HG02678 (cell line): ENCODE data around the gene RAI1.

ENCODE experiments used
- ATAC-seq: cut with Tn5 transposase; IDR thresholded peaks from one replicate; pipeline ENCODE4 v1.9.1; 2021; ENCODE audit warnings: mild to moderate bottlenecking, moderate library complexity; ENCODE audit not compliant: unreplicated experiment

Gene RAI1

DNA sequence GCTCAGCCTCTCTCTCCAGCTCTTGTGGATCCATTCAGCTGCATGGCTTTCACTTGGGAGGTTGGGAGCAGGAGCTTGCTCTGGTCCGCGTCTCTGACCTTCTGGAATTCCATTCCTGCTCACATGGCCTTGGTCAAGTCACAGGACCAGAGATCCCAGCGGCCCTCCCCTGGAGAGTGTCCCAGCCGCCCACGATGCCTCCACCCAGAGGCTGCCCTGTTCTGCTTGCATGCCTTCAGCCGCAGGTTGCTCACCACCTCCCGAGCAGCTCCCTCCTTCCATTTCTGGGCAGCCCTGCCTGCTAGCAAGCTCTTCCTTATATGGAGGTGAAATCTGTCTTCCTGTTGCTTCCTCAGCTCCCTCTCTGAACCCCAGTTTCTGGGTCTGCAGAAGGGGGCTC, 32.6 kb downstream of the RAI1 start:
- no peak for ATAC-seq

DNA sequence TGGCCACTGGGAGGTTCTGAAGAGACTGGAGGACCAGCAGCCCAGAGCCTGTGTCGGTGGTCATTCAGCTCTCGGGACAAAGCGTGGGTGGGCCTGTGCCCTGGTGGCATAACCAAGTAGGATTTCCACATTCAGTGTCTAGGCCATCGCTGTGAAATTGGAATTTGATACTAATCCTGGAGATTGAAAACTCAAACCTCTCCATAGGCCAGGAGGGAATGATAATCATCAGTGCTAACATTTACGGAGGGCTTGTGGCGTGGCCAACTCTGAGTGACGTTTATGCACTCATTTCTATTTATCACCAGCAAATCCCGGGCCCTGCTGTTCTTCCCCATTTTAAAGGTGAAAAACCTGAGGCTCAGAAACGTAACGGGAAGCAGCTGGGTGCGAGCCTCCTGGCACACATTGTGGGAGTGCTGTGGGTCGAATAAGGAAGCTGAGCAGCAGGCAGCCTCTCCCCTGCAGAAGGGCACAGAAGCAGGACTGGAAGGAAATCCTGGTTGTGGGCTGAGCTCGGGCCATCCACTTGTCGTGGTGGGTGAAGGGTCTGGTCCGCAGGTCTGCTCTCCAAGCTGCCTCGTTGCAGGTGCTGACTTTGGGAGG, 33.1 kb downstream of the RAI1 start:
- no peak for ATAC-seq

DNA sequence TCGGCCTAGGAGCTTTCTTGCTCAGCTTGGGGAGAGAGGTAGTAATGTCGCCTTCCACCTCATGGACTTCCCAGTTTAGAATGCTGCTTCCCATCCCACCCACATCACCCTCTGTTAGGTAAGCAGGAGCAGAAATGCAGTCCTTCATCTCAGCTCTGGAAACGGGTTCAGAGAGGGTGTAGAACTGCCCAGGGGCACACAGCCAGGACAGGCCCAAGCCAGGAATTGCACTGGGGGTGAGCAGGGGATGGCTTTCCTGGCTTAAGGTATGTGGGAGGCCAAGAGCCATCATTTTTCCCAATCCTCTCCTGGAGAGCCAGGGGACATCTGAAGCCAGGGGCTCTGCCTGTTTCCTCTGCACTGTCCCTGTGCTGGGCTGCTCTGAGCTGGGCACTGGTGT, 33.6 kb downstream of the RAI1 start:
- ATAC-seq: no peak

DNA sequence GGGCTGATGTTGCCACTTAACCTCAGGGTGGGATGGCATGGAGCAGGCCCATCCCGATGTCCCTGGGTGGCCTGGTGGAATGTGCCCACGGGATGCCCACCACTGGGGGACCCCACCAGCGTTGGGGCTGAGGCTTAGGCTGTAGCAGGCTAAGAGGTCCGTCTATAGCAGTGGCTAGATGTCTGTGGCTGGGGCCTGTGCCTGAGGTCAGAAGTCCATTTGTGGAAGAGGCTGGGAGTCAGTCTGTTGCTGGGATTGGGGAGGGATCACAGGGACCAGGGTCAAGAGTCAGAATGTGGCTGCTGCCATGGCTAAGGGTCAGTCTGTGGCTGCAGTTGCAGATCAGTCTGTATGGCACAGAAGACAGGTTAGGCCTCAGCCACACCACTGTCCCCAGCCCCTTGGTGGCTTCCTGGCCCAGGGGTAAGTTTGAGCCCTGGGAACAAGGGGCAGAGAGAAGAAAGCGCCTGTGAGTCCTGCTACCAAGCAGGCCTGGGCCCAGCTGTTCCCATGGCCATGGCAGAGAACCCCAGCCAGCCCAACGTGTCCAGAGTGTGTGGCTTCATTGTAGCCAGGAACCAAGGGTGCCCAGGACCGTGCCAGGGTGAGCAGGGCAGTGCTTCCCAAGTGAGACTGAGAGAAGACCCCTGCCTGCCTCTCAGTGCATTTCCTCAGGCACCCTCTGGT, 35.7 kb downstream of the RAI1 start:
- ATAC-seq: no peak

DNA sequence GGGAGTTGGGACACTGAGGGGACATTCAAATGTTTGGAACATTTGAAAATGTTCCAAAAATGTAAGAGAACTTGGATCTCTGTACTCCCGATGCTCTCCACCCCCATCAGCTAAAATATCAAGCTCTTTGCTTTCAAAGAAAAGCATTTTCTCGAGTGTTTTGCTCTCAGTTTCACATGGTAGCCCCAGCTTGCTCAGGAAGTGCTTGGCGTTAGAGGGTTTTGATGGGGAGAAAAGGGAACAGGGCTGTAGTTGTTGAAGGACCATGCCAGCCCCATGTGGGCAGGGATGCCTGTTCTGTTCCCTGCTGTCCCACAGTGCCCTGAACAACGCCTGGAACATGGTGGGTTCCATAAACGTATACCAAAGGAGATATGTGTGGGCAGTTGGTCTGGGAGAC, 37.0 kb downstream of the RAI1 start:
- no peak for ATAC-seq

DNA sequence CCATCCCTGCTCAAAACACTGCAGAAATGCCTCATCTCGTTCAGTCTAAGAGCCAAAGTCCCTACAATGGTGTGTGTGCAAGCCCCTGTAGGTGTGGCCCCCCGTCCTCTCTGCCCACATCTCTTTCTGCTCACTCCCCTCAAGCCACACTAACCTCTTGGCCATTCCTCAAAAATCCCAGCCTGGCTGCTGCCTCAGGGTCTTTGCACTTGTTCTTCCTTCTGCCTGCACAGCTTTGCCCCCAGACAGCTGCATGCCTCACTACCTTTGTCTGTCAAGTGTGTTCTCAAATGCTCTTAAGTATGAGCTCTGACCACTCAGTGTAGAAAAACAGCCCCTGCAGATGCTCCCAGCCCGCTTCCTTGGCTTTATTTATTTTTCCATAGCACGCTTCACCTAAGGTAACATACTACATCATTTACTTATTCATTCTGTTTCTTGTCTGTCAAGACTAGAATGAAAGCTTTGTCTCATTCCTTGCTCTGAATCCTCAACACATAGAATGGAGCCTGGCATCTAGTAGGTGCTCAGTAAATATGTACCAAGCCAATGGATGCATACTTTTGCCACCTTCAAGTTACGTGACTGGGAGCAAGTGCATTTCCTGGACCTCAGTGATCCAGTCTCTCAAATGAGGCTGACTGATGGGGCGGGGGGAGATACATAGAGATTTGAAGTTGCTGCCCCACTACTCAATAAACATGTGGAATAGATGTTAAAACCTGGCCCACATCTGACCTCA, 38.1 kb downstream of the RAI1 start:
- ATAC-seq: no peak

DNA sequence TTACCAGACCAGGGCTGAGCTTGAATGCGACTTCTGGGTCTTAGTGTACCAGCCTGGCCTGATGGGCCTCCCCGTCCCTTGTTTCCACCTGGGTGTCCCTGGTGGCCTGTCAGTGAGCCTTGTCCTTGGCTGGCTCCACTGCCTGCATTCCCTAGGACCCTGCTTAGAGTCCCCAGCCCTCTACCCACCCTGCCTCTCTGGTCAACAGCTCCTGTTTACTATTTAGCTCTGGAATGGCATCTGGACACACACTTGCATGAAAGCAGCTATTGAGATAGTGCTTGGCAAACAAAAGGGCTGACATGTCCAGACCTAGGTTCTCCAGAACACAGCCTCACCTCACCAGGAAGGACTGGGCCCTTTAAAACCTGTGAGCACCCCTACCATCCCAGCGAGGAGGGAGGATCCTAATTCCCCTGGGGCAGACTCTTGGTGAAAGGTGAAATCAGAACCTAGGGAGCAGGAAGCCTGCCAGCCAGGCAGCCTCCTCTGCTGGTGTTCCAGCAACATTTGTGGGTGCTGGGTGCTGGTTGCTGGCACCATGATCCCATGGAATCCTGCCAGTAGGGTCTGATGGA, 38.8 kb downstream of the RAI1 start:
- no peak for ATAC-seq

DNA sequence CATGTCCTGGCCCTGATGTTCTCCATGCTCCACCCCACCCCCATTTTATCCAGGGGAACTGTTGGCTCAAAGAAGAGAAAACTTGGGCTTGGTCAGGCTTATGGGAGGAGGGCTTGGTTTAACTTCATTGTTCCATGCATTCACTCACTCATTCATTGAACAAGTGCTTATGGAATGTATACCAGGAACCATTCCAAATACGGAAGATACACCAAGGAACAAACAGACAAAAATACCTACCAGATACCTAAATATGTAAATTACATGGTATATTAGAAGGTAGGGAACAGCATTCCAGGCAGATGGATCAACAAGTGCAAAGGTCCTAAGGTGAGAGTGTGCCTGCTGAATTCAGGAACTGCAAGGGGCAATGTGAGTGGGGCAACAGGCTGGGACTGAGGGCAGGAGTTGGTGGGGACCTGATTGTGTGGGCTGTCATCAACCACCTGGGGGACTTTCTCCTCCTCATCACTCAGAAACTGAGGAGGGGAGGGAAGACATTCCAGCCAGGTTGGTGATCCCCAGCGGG, 39.9 kb downstream of the RAI1 start:
- ATAC-seq: no peak

DNA sequence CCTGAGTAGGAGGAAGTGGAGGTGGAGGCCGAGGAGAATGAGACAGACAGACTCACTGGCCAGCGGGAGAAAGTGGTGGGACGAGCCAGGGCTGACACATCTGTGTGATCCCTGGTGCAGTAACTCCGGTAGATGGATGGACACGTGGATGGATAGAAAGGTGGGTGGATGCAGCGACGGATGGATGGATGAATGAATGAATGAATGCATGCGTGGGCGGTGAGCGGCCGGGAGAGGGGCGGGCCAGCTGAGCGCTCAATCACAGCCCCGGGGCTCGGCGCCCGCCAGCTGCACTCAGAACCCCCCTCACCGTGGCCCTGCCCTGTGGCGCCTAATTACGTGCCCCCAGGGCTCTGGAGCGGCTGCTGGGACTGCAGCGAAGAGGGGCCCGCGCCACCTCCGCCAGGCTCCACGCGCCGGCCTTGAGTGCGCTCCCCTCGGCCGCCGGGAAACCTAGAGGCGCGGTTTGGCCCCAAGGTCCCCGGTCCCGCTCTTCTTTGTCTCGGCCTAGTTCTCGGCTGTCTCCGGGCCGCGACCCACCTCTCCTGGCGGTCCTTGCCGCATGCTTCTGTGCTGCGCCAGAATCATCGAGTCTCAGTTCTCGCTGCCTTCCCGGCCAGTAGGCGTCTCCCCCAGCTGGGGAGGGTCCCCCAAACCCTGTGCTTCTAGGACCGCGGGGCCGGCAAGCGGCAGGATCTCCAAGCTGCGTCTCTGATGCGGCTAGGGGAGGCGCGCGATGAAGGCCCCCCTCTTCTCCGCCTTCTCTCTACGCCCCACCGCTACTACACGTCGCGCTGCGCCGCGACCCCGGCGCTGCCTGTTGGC, 41.0 kb downstream of the RAI1 start:
- ATAC-seq: no peak

DNA sequence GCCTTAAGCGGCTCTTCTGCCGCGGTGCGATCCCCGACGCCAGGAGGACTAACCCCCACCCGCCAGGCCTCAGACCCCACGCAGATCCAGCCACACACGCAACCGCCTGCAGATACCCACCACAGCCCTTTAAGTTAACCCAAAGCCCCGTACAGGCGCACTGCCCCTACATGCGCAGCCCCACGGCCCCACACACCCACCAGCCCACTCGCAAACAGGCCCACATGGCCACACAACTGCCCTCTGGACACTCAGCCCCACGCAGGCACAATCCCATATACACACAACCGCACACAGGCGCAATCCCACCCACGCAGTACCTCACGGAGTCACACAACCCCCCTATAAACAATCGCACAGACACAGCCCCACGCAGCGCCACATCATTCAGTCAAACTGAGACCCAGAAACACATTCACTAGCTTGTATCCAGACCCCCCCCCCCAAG, 41.7 kb downstream of the RAI1 start:
- no peak for ATAC-seq

DNA sequence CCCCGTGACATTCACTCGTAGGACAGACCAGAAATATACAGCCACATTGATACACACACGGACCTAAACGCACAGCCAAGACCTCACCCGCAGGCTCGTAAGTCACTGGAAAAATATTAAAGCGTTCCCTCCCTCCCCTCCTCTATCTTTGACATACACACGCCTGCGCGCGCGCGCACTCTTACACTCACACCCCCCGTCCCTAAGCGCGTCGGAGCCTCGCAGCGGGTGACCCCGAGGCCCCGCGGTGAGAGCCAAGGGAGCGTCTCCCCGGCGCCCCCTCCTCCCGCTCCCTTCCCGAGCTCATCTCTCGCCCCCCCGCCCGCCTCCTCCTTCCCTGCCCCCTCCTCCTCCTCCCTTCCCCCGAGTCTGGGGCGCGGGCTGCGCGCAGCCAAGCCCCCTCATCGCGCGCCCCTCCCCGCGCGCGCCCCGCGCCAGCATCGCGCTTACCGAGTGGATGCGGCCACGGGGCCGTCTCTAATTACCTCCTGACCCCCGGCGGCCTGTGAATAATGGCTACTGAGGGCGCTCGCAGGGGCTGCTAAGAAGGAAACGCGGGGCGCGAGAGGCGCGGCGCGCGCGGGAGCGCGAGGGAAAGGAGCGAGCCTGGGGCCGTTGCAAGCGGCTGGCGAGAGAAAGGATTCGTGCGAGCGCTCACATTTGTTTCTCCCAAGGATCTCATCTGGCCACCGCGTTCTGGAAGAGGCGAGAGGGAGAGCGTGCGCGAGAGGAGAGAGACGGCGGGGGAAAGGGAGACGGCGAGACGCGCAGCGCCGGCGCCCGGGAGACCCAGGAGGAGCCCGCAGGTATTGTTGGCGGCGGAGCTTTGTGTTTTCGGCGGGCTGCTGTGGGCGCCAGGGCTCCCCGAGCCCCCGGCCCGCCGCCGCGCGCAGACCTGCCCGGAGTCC, 42.4 kb downstream of the RAI1 start:
- no peak for ATAC-seq

DNA sequence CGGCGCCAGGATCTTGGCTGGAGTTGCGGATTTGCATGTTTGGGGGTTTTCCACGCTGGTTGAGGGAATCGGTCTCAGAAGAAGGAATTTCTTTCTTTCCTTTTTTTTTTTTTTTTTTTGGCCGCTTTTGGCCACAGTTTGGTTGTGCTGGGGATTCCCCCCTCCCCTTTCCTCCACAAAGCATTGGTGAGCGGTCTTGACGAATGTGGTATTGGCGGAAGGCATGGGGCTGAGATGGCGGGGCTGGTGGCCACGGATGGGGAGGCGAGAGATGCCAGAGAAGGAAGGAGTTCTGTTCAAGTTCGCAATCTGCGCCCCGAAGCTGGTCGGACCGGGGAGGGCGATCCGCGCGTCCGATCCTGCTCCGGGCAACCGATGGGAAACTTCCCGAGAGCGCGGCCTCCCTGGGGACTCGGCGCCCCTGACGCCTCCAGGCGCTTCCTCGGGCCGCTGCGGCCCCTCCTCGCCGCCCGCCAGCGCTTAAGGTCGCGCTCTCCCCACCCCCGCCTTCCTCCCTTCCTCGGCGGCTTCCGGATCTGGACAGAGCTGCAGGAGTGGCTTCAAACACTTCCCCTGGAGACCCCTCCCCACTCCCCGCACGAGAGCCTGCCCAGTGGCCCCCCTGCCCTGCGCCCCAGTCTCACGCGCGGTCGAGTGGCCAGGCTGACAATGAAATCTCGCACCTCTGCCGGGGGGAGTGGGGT, 43.2 kb downstream of the RAI1 start:
- no peak for ATAC-seq

DNA sequence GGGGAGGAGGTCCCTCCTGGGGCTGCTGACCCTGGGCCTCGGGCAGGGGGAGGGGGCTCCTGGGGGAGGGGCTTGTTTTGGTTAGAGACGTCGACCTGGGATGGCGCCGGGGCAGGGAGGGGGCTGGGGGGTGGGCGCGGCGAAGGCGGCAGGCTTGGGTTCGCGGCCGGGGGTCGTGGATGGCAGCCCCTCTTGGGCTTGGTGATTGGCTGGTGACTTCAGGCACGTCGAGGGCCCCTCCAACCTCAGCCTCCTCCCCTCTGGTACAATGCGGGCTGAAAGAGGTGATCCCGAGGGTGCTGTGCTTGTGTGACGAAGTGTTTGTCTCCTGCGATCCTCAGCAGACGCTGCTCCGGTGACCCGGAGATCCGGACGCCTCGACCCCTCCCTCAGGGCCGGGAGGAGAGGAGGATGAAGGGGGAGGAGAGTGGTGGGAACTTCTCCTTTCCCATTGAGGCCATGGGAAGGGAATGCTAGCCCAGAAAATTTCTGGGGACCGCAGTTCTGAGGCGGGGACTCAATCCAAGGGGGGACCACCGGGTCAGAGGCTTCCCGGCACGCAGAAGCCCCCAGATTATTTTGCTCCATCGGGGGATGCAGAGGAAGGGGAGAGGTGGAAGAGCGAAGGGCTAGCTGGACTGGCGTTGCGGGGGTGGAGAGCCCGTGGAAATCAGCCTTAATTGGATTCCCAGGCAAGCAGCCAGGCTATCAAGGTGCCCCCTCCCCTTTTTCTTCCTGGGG, 43.9 kb downstream of the RAI1 start:
- no peak for ATAC-seq

DNA sequence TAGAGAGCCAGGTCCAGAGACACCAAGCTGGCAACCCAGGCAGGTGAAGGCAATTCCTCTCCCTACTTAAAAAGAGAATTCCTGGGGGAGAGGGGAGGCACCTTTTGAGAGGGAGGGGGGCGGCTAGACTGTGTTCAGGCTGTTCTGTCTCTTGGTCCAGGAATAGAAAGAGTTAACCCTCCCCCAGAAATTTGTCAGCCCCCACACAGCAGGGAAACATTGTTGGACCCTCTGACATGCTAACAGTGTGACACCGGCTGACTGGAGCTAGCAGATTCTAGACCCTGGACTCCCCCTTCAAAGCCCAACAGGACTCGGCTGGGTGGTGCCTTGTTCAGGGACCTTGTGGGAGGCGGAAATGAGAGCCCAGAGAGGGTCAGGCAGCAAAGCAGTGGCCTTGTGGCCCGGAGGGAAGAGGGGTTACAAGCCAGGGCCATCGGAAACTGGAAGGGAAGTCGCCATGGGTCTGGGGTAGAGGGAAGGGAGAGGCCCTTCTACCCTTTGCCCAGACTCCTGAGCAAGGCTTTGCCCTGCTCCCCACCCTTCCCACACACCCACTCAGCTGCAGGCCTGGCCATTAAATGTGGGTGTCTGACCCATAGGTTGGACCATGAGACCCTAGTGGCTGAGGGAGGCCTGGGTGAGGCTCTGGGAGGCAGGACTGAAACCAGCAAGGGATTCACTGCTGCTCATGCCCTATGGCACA, 44.6 kb downstream of the RAI1 start:
- no peak for ATAC-seq

DNA sequence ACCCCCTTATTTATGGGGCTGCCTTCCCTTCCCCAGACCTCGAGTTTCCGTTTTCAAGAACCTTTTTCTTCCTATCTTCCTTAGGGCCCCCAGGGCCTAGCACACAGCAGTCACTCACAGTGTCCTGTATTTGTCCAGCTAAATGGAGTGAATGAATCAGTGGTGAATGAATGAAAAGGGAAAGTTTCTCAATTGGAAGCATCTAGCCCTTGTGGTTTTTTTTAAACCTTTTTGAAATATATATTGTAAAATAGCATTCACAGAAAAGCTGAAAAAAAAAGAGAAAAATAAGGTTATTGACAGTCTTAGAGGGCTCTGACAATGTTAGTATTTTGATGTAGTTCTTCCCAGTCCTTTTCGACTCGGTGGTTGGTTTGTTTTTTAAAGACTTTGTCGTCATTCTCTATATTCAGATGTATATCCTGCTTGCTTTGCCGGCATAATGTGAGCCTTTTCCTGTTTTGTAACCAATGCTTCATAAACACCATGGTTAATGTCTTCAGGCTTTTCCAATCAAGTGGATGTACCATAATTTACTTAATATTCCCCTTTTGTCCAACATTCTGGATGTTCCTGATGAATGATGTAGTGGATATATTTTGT, 45.3 kb downstream of the RAI1 start:
- ATAC-seq: no peak

DNA sequence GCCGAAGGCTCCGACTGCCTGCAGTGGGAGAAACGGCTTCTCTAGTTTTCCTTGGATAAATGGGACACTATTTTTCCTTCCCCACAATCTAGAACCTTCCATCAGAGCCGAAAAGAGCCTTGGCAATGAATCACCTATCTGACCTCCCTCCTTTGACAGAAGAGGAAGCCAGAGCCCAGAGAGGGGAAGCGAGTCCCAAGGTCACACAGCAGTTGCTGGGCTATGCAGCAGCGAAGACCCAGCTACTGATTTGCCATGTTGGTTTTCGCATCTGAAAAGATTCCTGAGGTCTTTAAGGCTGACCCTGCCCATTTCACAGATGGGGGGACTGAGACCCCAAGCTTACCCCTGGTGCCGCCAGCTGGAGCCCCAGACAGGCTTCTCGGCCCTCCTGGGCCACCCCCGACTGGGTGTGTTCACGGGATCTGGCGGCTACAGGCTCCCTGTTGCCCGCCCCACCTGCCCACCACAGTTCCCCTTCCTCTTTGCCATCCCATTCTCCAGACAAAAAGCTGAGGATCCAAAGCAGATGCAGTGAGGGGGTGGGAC, 45.9 kb downstream of the RAI1 start:
- ATAC-seq: no peak

DNA sequence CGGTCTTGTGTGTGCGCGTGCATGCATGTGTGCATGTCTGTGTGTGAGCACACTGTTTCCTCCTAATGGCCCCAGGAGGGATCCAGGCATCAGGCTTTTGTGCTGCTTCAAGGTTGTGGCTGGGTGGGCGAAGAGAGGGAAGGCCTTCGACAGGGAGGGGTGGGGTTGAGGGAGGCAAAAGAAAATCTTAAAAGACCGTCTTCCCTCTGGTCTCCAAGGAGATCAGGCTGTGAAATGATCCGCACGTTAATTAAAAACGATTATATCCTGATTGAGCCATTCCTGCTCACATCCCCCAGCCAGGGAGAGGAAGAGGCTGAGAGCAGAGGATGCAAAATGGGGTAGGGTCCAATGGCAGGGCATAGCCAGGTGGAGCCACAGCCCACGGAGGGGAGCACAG, 46.9 kb downstream of the RAI1 start:
- ATAC-seq: no peak
